Left forelimb (tissue), 1 donor: ENCODE results near the gene GEMIN5.
"Not testable (repeated sequence)": the region's sequence is repeated elsewhere in the genome, so short reads cannot be mapped to it uniquely, and the experiment has no call there.

Experiments used
- DNase-seq: peaks from one replicate; pipeline ENCODE4 v3.0.0-alpha.2; 2018; ENCODE audit warnings: low spot score

GEMIN5 gene

GRCh38 chr5:154937718-154938466 is at the start of gene GEMIN5:
Gene GEMIN5, minus strand, starts transcription at chr5:154938211. Its CDS starts 78 bp downstream, at chr5:154938133.
- DNase-seq: peak; percentile 92

GRCh38 chr5:154986151-154986550 is 48.1 kb upstream of the GEMIN5 start:
- no peak for DNase-seq

- DNase-seq: no peak
These were observed 47.0 kb upstream of the GEMIN5 start for GRCh38 chr5:154984946-154985516.

GRCh38 chr5:154978294-154978693 is 40.3 kb upstream of the GEMIN5 start:
- DNase-seq: not testable (repeated sequence)

- DNase-seq: no peak
These were observed 39.4 kb upstream of the GEMIN5 start for GRCh38 chr5:154977409-154977808.

- DNase-seq: not testable (repeated sequence)
These were observed 38.1 kb upstream of the GEMIN5 start for GRCh38 chr5:154976082-154976481.

GRCh38 chr5:154972476-154973080 is 34.6 kb upstream of the GEMIN5 start:
- DNase-seq: no peak

- DNase-seq: no peak
These were observed 33.5 kb upstream of the GEMIN5 start for GRCh38 chr5:154971501-154971900.

- no peak for DNase-seq
These were observed 32.7 kb upstream of the GEMIN5 start for GRCh38 chr5:154970759-154971158.

GRCh38 chr5:154968953-154969352 is 30.9 kb upstream of the GEMIN5 start:
- no peak for DNase-seq

GRCh38 chr5:154967421-154968024 is 29.5 kb upstream of the GEMIN5 start:
- DNase-seq: no peak

- no peak for DNase-seq
These were observed 28.9 kb upstream of the GEMIN5 start for GRCh38 chr5:154966874-154967273.

- no peak for DNase-seq
These were observed 28.2 kb upstream of the GEMIN5 start for GRCh38 chr5:154966081-154966841.

GRCh38 chr5:154962494-154962893 is 24.5 kb upstream of the GEMIN5 start:
- no peak for DNase-seq

GRCh38 chr5:154956712-154957111 is 18.7 kb upstream of the GEMIN5 start:
- no peak for DNase-seq

GRCh38 chr5:154949781-154950180 is 11.8 kb upstream of the GEMIN5 start:
- no peak for DNase-seq

- no peak for DNase-seq
These were observed 10.3 kb upstream of the GEMIN5 start for GRCh38 chr5:154948313-154948712.

GRCh38 chr5:154947778-154948177 is 9.8 kb upstream of the GEMIN5 start:
- DNase-seq: no peak

- DNase-seq: no peak
These were observed 7.8 kb upstream of the GEMIN5 start for GRCh38 chr5:154945695-154946301.

- no peak for DNase-seq
These were observed 6.7 kb upstream of the GEMIN5 start for GRCh38 chr5:154944716-154945115.

GRCh38 chr5:154943527-154943926 is 5.5 kb upstream of the GEMIN5 start:
- no peak for DNase-seq
